ENCODE measurements around the gene IGF2BP2. TPM values are rescaled to one million over a fixed set of nuclear protein-coding genes. Genes with fewer than 3 reads are reported as not detected.

The IGF2BP2 gene
- total and polyA plus RNA-seq, 2 experiments from 2014 or later: 88.9 to 91.8 TPM

GRCh38 chr3:185740133-185740532, 84.7 kb downstream of the IGF2BP2 start:
- H3K4me1 ChIP-seq (ENCODE audit: insufficient read depth): peaks cover 26% of the 10 kb centered on the region
- H3K9me3 ChIP-seq (ENCODE audit: low read depth): no peaks in the 10 kb centered on the region
- no peak overlapping the region for H3K4me3 ChIP-seq
- H3K9me2 ChIP-seq (replicated peaks; ENCODE audit: insufficient read depth): no peaks in the 10 kb centered on the region
- H3K27ac ChIP-seq: no peak overlapping the region
- H3K27me3 ChIP-seq: no peaks in the 10 kb centered on the region
- TF ChIP-seq EZH2 (IDR thresholded peaks at IDR 0.05; ENCODE audit: borderline replicate concordance) (no peak), EZH2phosphoT487 (IDR thresholded peaks at IDR 0.05; ENCODE audit: low read depth, severe bottlenecking, unreplicated experiment) (no peak), CTCF (IDR thresholded peaks at IDR 0.05; ENCODE audit: poor library complexity) (no peak)
- DNase-seq (ENCODE audit: low spot score): no peak
- no peak overlapping the region for H3K4me2 ChIP-seq
- no peaks in the 10 kb centered on the region for H3K36me3 ChIP-seq (replicated peaks; ENCODE audit: insufficient read depth, low read depth)
- 75% methylated on average over 1 of the region's 1 CpG for WGBS (ENCODE audit: low lambda C conversion rate, missing lambda C conversion rate)
- H3K79me2 ChIP-seq: peaks cover 100% of the 10 kb centered on the region
- peaks cover 99% of the 10 kb centered on the region for H4K20me1 ChIP-seq (ENCODE audit: insufficient read depth, poor library complexity, severe bottlenecking)
- H2AFZ ChIP-seq: no peak overlapping the region

- peaks cover 20% of the 10 kb centered on the region for H3K4me1 ChIP-seq (ENCODE audit: insufficient read depth)
- no peak overlapping the region for H3K4me3 ChIP-seq
- H3K36me3 ChIP-seq (replicated peaks; ENCODE audit: insufficient read depth, low read depth): no peaks in the 10 kb centered on the region
- 36% methylated on average over 5 of the region's 5 CpGs for WGBS (ENCODE audit: low lambda C conversion rate, missing lambda C conversion rate)
- no peak overlapping the region for H2AFZ ChIP-seq
- H3K27me3 ChIP-seq: no peaks in the 10 kb centered on the region
- H3K9me3 ChIP-seq (ENCODE audit: low read depth): no peaks in the 10 kb centered on the region
- H3K9me2 ChIP-seq (replicated peaks; ENCODE audit: insufficient read depth): no peaks in the 10 kb centered on the region
- H3K4me2 ChIP-seq: peak overlapping the region; percentile 55
- no peak overlapping the region for H3K27ac ChIP-seq
- peaks cover 100% of the 10 kb centered on the region for H4K20me1 ChIP-seq (ENCODE audit: insufficient read depth, poor library complexity, severe bottlenecking)
- H3K79me2 ChIP-seq: peaks cover 100% of the 10 kb centered on the region
- TF ChIP-seq CTCF (IDR thresholded peaks at IDR 0.05; ENCODE audit: poor library complexity) (no peak), EZH2 (IDR thresholded peaks at IDR 0.05; ENCODE audit: borderline replicate concordance) (no peak), EZH2phosphoT487 (IDR thresholded peaks at IDR 0.05; ENCODE audit: low read depth, severe bottlenecking, unreplicated experiment) (no peak)
- DNase-seq (ENCODE audit: low spot score): peak; percentile 23
Measured at GRCh38 chr3:185739264-185739701, 85.6 kb downstream of the IGF2BP2 start.

- Histone ChIP-seq H3K4me2 (no peak overlapping the region), H2AFZ (no peak overlapping the region), H4K20me1 (ENCODE audit: insufficient read depth, poor library complexity, severe bottlenecking) (peaks cover 99% of the 10 kb centered on the region), H3K4me1 (ENCODE audit: insufficient read depth) (peaks cover 20% of the 10 kb centered on the region), H3K9me2 (replicated peaks; ENCODE audit: insufficient read depth) (no peaks in the 10 kb centered on the region), H3K27me3 (no peaks in the 10 kb centered on the region), H3K9me3 (ENCODE audit: low read depth) (no peaks in the 10 kb centered on the region), H3K79me2 (peaks cover 99% of the 10 kb centered on the region), H3K27ac (no peak overlapping the region), H3K4me3 (no peak overlapping the region), H3K36me3 (replicated peaks; ENCODE audit: insufficient read depth, low read depth) (no peaks in the 10 kb centered on the region)
- no peak for DNase-seq (ENCODE audit: low spot score)
- 80% methylated on average over 5 of the region's 5 CpGs for WGBS (ENCODE audit: low lambda C conversion rate, missing lambda C conversion rate)
- TF ChIP-seq EZH2phosphoT487 (IDR thresholded peaks at IDR 0.05; ENCODE audit: low read depth, severe bottlenecking, unreplicated experiment) (no peak), CTCF (IDR thresholded peaks at IDR 0.05; ENCODE audit: poor library complexity) (no peak), EZH2 (IDR thresholded peaks at IDR 0.05; ENCODE audit: borderline replicate concordance) (no peak)
Measured at GRCh38 chr3:185737740-185738680, 86.8 kb downstream of the IGF2BP2 start.

Measured in hepatocyte (in vitro differentiated cells).